Aorta (tissue), 5 donors: ENCODE measurements around the gene ZNF697. TPM values are rescaled to one million over a fixed set of nuclear protein-coding genes. Genes with fewer than 3 reads are reported as not detected.

ENCODE experiments used
- ATAC-seq: fragments of 200-7000 bp; cut with Tn5 transposase; one replicate; pipeline ENCODE4 v1.9.1; 2022; ENCODE audit warnings: moderate library complexity; ENCODE audit not compliant: low FRiP score
- DNase-seq, 2 donors: peaks; one replicate each; pipeline ENCODE4 v3.0.0-alpha.2; 2020
- H3K27ac ChIP-seq, 2 donors: one replicate each; pipeline ENCODE4 v1.5.1; 2013; ENCODE audit warnings: low read length in 2 of 2, mild to moderate bottlenecking in 2 of 2, moderate library complexity in 2 of 2, control low read depth in 1 of 2, inconsistent platforms in 1 of 2, low read depth in 1 of 2
- H3K27me3 ChIP-seq, 2 donors: one replicate each; pipeline ENCODE4 v1.6.1; 2013; ENCODE audit warnings: control low read depth in 1 of 2, low read length in 1 of 2, mild to moderate bottlenecking in 1 of 2, moderate library complexity in 1 of 2; ENCODE audit not compliant: insufficient read depth in 2 of 2, control insufficient read depth in 1 of 2
- H3K36me3 ChIP-seq, 2 donors: one replicate each; pipeline ENCODE4 v1.6.1; 2013; ENCODE audit warnings: control low read depth in 1 of 2, low read length in 1 of 2, mild to moderate bottlenecking in 1 of 2; ENCODE audit not compliant: insufficient read depth in 2 of 2, control insufficient read depth in 1 of 2
- H3K4me1 ChIP-seq, 2 donors: one replicate each; pipeline ENCODE4 v1.6.1; 2013; ENCODE audit warnings: low read length in 2 of 2, control low read depth in 1 of 2, mild to moderate bottlenecking in 1 of 2, moderate library complexity in 1 of 2; ENCODE audit not compliant: insufficient read depth in 2 of 2, control insufficient read depth in 1 of 2
- H3K4me3 ChIP-seq, 2 donors: one replicate each; pipeline ENCODE4 v1.5.1; 2013; ENCODE audit warnings: low read length in 2 of 2, control low read depth in 1 of 2, mild to moderate bottlenecking in 1 of 2
- H3K9me3 ChIP-seq: one replicate; pipeline ENCODE4 v1.6.1; 2013; ENCODE audit warnings: mild to moderate bottlenecking, low read length; ENCODE audit not compliant: control insufficient read depth
- WGBS, 2 donors: extraction: QIAGEN DNeasy Blood & Tissue Kit; methylation state at CpG; one replicate each; pipeline ENCODE4 v1.1.7; 2013; 5-methylcytosine and 5-hydroxymethylcytosine counted together
- intact Hi-C, 2 donors: fragments of 100-400 bp; cut with DNase I; formaldehyde crosslinking; loops; one replicate each; pipeline versions ENCODE4 v1.14.2 to v1.15.0; 2022
- polyA plus RNA-seq, 2 donors: library from polyadenylated mRNA; stranded (reverse); fragments of 200-250 nt; gene quantifications; one replicate each; pipeline ENCODE4 v1.2.3, GENCODE V29; 2013
- total RNA-seq, 2 donors: library from RNA; stranded (reverse); fragmentation: NEBNext Ultra II Directional; extraction: Animal tissue kit (Norgen Biotek cat#: 25700); gene quantifications; one replicate each; pipeline ENCODE4 v1.2.1, GENCODE V29; 2021
- donor health status: healthy with polysubstance abuse.
- donor health status: Bipolar disorder and iron deficiency.
- donor health status: DM: no; HTN: no; CAD: no.
- donor health status: DM: no; HTN: no; CAD: no.
- donor health status: DM: yes; HTN: yes; CAD: no.

Gene ZNF697
- total and polyA plus RNA-seq, 4 donors: 0.63 to 6.0 (median 3.2) TPM

DNA sequence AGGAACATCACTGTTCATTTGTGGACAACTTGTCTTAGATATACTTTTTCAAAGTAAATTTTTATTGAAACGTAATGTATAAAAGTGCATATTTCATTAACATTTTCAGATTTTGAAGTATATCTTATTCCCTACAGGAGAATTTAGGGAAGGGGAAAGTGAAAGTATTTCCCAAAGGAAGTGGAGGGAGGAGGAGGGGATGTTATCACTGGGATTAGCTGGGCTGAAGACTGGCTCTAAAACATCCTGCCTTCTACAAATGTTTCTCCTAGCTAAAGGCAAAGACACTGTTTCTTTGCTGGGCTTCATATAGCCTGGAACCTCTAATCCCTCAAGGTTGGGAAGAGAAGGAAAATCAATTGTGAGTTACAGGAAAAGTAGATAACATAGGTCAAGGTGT is 7.1 kb upstream of the ZNF697 start:
- no peaks in the 10 kb centered on the region for H3K36me3 ChIP-seq
- H3K4me3 ChIP-seq: no peak overlapping the region
- ATAC-seq: no peak
- no peaks in the 10 kb centered on the region for H3K27me3 ChIP-seq
- no peaks in the 10 kb centered on the region for H3K9me3 ChIP-seq
- intact Hi-C loops: no loop called here
- 76 to 79% methylated on average over 1 of the region's 1 CpG for WGBS, 2 donors
- H3K4me1 ChIP-seq: no peaks in the 10 kb centered on the region
- no peak overlapping the region for H3K27ac ChIP-seq
- no peak for DNase-seq

DNA sequence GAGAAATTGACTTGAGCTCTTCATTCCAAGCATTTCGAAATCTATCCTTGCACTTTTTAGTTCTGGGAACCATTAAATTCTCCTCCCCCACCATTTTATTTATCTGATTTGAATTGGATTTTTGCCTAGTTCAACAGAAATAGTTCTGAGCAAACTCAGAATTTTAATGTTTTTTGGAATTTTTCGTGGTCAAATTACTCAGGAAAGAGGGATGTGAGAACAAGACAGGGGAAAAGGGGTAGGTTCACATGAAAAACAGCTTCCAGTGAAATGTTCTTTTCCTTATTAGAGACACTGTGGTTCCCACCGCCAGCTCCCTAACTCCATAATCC is 5.7 kb upstream of the ZNF697 start:
- intact Hi-C loops: no loop called here
- no peak overlapping the region for H3K4me3 ChIP-seq
- H3K27me3 ChIP-seq: no peaks in the 10 kb centered on the region
- 71 to 72% methylated on average over 3 of the region's 3 CpGs for WGBS, 2 donors
- ATAC-seq (peak; percentile 58), DNase-seq (no peak)
- no peak overlapping the region for H3K27ac ChIP-seq
- peaks cover 0 to 4% of the 10 kb centered on the region in 2 donors for H3K4me1 ChIP-seq
- no peaks in the 10 kb centered on the region for H3K9me3 ChIP-seq
- H3K36me3 ChIP-seq: no peaks in the 10 kb centered on the region

DNA sequence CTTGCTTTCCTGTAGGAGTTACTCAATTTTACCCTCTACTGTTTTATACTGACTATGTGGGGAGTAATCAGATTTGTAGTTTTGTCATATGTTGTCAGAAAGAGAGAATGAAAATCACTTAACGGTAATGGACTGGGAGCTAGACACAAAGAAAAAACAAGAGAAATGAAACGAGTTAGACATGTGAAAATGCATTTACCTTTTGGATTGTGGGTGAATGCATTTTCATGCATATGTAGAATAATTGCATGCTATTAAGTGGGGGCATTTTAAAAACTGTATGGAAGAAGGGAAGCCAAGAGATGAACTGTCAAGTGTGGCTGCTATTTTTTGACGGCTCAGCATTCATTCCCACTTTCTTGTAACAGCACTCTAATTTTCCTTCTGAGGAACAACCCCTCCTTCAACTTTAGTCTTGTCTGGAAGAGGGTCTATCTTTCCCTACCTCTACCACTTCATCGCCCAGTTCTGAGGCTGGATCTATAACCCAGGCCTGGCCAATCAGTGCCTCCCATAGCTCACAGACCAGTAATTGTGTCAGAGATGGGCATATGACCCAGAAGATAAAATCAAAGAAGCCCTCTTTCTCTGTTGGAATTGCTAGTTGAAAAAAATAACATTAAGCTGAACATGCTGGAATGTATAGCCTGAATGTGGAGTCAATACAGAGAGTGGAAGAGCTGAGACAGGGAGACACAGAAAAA is 5.2 kb upstream of the ZNF697 start:
- Histone ChIP-seq H3K36me3 (no peaks in the 10 kb centered on the region), H3K9me3 (no peaks in the 10 kb centered on the region), H3K27me3 (no peaks in the 10 kb centered on the region), H3K27ac (no peak overlapping the region), H3K4me3 (no peak overlapping the region), H3K4me1 (peaks cover 0 to 4% of the 10 kb centered on the region in 2 donors)
- intact Hi-C loops: no loop called here
- no peak for ATAC-seq
- DNase-seq: no peak
- WGBS, 2 donors: 88 to 92% methylated on average over 4 of the region's 4 CpGs

DNA sequence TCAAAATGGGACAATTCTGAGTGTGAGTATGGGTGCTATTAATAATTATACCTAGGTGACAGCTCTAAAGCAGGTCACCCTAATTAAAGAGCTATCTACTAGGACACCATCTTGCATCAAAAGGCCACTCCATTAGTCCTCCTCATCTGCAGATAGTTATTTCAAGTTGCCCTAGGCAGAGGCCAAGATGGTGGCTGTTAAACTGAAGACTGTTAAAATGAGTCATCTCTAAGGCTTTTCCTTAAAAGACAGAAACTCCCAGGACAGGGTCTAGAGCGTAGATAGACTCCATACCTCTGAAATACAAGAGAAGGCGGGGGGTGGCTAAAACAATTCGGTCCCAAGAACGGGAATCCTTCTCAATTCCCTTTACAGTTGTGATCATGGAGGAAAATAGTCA is 4.5 kb upstream of the ZNF697 start:
- ATAC-seq (no peak), DNase-seq (no peak)
- Histone ChIP-seq H3K4me1 (peaks cover 0 to 4% of the 10 kb centered on the region in 2 donors), H3K9me3 (no peaks in the 10 kb centered on the region), H3K4me3 (no peak overlapping the region), H3K27ac (no peak overlapping the region), H3K27me3 (no peaks in the 10 kb centered on the region), H3K36me3 (no peaks in the 10 kb centered on the region)
- WGBS, 2 donors: 97% methylated on average over 4 of the region's 4 CpGs
- intact Hi-C loops: no loop called here

DNA sequence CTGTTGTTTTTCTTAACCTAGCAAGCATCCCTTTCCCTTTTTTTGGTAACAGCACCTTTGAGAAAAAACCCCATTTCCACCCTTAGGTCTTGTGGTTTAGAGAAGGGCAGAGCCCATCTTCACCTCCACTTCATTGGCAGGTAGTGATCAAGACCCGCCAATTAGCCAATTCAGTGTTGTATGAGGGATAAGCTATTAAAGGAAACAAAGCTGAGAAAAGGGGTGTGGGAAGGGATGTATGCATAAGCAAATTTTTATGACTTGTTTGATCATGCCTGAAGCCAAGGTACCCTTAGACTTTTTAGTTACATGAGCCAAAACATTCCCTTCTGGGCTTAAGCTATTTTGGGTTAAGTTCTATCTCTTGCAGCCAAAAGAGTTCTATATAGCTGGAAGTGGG is 3.6 kb upstream of the ZNF697 start:
- ATAC-seq: no peak
- Histone ChIP-seq H3K36me3 (no peaks in the 10 kb centered on the region), H3K27me3 (no peaks in the 10 kb centered on the region), H3K27ac (no peak overlapping the region), H3K4me3 (no peak overlapping the region), H3K9me3 (no peaks in the 10 kb centered on the region), H3K4me1 (peaks cover 0 to 4% of the 10 kb centered on the region in 2 donors)
- 91 to 94% methylated on average over 1 of the region's 1 CpG for WGBS, 2 donors
- no peak for DNase-seq
- intact Hi-C loops: no loop called here

DNA sequence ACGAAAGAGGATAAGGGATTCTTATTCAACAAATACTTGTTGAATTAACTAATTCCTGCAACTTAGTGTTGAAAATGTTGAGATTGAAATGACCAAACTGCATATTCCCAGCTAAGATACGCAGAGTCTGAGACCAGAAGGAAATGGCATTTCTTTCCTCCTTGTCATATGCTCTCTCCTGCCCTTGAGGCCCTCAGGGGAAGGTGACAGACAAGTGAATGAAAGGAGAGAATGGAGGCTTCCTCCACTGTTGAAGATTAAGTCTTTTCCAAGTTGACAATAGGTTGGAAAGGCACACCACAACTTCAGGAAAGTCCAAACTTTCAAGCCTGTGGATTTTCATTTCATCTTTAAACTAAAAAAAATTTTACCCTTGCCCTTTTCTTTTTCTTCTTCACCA is 3.1 kb upstream of the ZNF697 start:
- H3K27me3 ChIP-seq: no peaks in the 10 kb centered on the region
- H3K27ac ChIP-seq: no peak overlapping the region
- H3K36me3 ChIP-seq: no peaks in the 10 kb centered on the region
- H3K4me1 ChIP-seq: peaks cover 0 to 4% of the 10 kb centered on the region in 2 donors
- no peak for DNase-seq
- no peak for ATAC-seq
- H3K9me3 ChIP-seq: no peaks in the 10 kb centered on the region
- intact Hi-C loops: no loop called here
- H3K4me3 ChIP-seq: no peak overlapping the region
- WGBS, 2 donors: 84 to 87% methylated on average over 2 of the region's 2 CpGs

DNA sequence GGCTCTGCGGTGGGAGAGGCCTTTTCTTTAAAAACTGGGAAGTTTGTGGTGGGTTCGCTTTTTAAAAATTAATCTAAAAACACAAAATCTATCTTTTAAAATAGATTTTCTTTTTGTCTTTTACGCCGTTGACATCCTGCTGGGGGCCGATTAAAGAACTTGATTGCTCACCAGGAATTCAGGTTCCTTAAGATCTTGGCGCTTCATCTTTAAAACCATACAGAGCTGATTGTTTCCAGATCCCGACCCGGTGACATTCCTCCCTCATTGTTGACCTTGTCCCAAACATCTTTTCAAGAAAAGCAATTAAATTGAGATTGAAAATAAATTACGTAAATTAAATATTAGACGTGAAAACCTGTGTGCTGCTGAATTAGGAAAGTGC is 546 bp upstream of the ZNF697 start:
- Histone ChIP-seq H3K36me3 (no peaks in the 10 kb centered on the region), H3K4me3 (peak overlapping the region; percentile 54 to 57), H3K4me1 (peaks cover 0 to 4% of the 10 kb centered on the region in 2 donors), H3K9me3 (no peaks in the 10 kb centered on the region), H3K27me3 (no peaks in the 10 kb centered on the region), H3K27ac (peak overlapping the region; percentile 33 to 49)
- intact Hi-C loops: loop anchor here in 1 of 2 donors (1.0 kb wide), 1 partner anchor 21 kb away; no protein-coding TSS in a partner anchor
- ATAC-seq (no peak), DNase-seq (no peak)
- WGBS, 2 donors: 8 to 11% methylated on average over 10 of the region's 10 CpGs

DNA sequence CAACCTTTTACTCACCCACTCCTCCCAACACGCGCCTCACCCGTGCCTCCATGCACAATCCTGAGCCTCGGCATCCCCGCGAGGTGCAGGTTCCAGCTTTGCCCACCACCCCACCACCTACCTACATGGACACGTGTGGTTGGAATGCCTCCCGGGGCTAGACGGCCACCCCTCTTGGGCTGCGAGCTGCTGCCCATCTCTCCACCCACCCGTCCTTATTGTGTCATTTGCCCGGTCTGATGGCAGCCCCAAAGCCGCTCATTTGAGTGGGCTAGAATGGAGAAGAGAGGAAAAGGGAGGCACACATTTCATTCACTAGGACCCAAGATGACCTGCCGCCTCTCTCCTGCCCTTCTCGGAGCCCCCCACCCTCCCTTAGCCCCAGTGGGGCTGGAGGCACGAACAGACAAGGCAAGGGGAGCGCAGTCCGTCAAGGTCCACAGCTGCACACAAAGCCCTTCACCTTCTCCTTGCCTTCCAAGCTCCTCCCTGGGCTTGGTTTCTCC is 785 bp downstream of the ZNF697 start:
- H3K4me1 ChIP-seq: peaks cover 0 to 4% of the 10 kb centered on the region in 2 donors
- peak; percentile 29 for ATAC-seq
- peak; percentile 55 to 77 for DNase-seq
- no peaks in the 10 kb centered on the region for H3K27me3 ChIP-seq
- H3K36me3 ChIP-seq: no peaks in the 10 kb centered on the region
- H3K9me3 ChIP-seq: no peaks in the 10 kb centered on the region
- WGBS, 2 donors: 1% methylated on average over 18 of the region's 18 CpGs
- H3K4me3 ChIP-seq: peak overlapping the region; percentile 68 to 77
- no peak overlapping the region for H3K27ac ChIP-seq
- intact Hi-C loops: loop anchor here in 1 of 2 donors (2.0 kb wide), 1 partner anchor 14 kb away; no protein-coding TSS in a partner anchor
